HEK293 (cell line): ENCODE data around the gene TMEM79.
A peak's percentile ranks its signal among the peaks of the same experiment; 100 is the strongest.

ENCODE experiments used
- CTCF ChIA-PET: fragments of 350-600 bp; formaldehyde crosslinking; extraction: SDS; loops from one replicate; lab custom pipeline; 2021; ENCODE audit warnings: antibody characterized with exemption; lab: Yijun Ruan, JAX
- POLR2A ChIA-PET: fragments of 300-600 bp; formaldehyde crosslinking; extraction: SDS; loops from one replicate; lab custom pipeline; 2020; ENCODE audit warnings: antibody characterized with exemption, inconsistent platforms; lab: Yijun Ruan, JAX
- H3K27ac ChIP-seq: fragments of 200-500 bp; sonication (Bioruptor generic); 2 replicates; pipeline ENCODE4 v1.5.1; 2014; ENCODE audit warnings: low read depth, low read length, control low read depth, inconsistent platforms; ENCODE audit errors: extremely low read depth
- H3K36me3 ChIP-seq, 2 experiments: fragments of 200-500 bp in 1 of 2; sonication (Bioruptor generic) in 1 of 2; 1 replicate in 1 of 2; 2 replicates in 1 of 2; pipeline ENCODE4 v1.5.1; 2014 to 2017; ENCODE audit warnings: inconsistent platforms in 2 of 2, low read length in 2 of 2; ENCODE audit not compliant: control insufficient read depth in 2 of 2, insufficient read depth in 1 of 2
- H3K4me1 ChIP-seq: fragments of 200-500 bp; sonication (Bioruptor generic); 2 replicates; pipeline ENCODE4 v1.5.1; 2014; ENCODE audit warnings: mild to moderate bottlenecking, low read length, inconsistent platforms; ENCODE audit not compliant: control insufficient read depth, insufficient read depth
- H3K4me3 ChIP-seq: 2 replicates; pipeline ENCODE4 v1.5.1; 2011; ENCODE audit warnings: low read depth, mild to moderate bottlenecking, control low read depth, low read length, moderate library complexity
- H3K9me3 ChIP-seq: fragments of 200-500 bp; sonication (Bioruptor generic); 2 replicates; pipeline ENCODE4 v1.5.1; 2014; ENCODE audit warnings: low read depth, low read length, inconsistent platforms; ENCODE audit not compliant: control insufficient read depth, insufficient read depth
- EGR2 ChIP-seq: fragments of 450-650 bp; formaldehyde crosslinking; IDR thresholded peaks from 2 replicates; pipeline ENCODE4 v1.5.1; 2016; ENCODE audit warnings: low read depth, missing biosample characterization, missing genetic modification characterization
- FEZF1 ChIP-seq: fragments of 450-650 bp; formaldehyde crosslinking; IDR thresholded peaks from 2 replicates; pipeline ENCODE4 v1.5.1; 2016; ENCODE audit warnings: missing biosample characterization, missing genetic modification characterization
- GLIS1 ChIP-seq: fragments of 450-650 bp; formaldehyde crosslinking; IDR thresholded peaks from 2 replicates; pipeline ENCODE4 v1.5.1; 2016; ENCODE audit warnings: missing biosample characterization, missing genetic modification characterization
- GLIS2 ChIP-seq: fragments of 450-650 bp; formaldehyde crosslinking; IDR thresholded peaks from 2 replicates; pipeline ENCODE4 v1.5.1; 2016; ENCODE audit warnings: missing biosample characterization, missing genetic modification characterization
- HOXA7 ChIP-seq: sonication (generic); formaldehyde crosslinking; IDR thresholded peaks from 2 replicates; pipeline ENCODE4 v1.8.1; 2022; ENCODE audit warnings: missing genetic modification reagents, borderline replicate concordance
- KLF1 ChIP-seq: fragments of 450-650 bp; formaldehyde crosslinking; IDR thresholded peaks from 2 replicates; pipeline ENCODE4 v1.5.1; 2016; ENCODE audit warnings: missing biosample characterization, missing genetic modification characterization
- KLF7 ChIP-seq: fragments of 450-650 bp; formaldehyde crosslinking; IDR thresholded peaks from 2 replicates; pipeline ENCODE4 v1.5.1; 2016; ENCODE audit warnings: missing biosample characterization, missing genetic modification characterization, borderline replicate concordance
- KLF9 ChIP-seq: fragments of 450-650 bp; formaldehyde crosslinking; IDR thresholded peaks from 2 replicates; pipeline ENCODE4 v1.5.1; 2016; ENCODE audit warnings: missing biosample characterization, missing genetic modification characterization, low read depth
- PRDM4 ChIP-seq: fragments of 450-650 bp; formaldehyde crosslinking; IDR thresholded peaks from 2 replicates; pipeline ENCODE4 v1.5.1; 2017; ENCODE audit warnings: missing biosample characterization, missing genetic modification characterization
- ZBTB1 ChIP-seq: fragments of 450-650 bp; formaldehyde crosslinking; IDR thresholded peaks from 2 replicates; pipeline ENCODE4 v1.5.1; 2016; ENCODE audit warnings: missing biosample characterization, missing genetic modification characterization
- ZBTB17 ChIP-seq: fragments of 450-650 bp; formaldehyde crosslinking; IDR thresholded peaks from 2 replicates; pipeline ENCODE4 v1.5.1; 2016; ENCODE audit warnings: missing biosample characterization, missing genetic modification characterization
- ZBTB6 ChIP-seq: fragments of 450-650 bp; formaldehyde crosslinking; IDR thresholded peaks from 2 replicates; pipeline ENCODE4 v1.5.1; 2017; ENCODE audit warnings: missing biosample characterization, missing genetic modification characterization
- ZEB2 ChIP-seq: fragments of 450-650 bp; formaldehyde crosslinking; IDR thresholded peaks from 2 replicates; pipeline ENCODE4 v1.5.1; 2016; ENCODE audit warnings: missing biosample characterization, missing genetic modification characterization
- ZFHX2 ChIP-seq: fragments of 450-650 bp; formaldehyde crosslinking; conservative IDR thresholded peaks from 2 replicates; pipeline ENCODE4 v1.5.1; 2016; ENCODE audit warnings: missing biosample characterization, missing genetic modification characterization
- ZFP37 ChIP-seq: fragments of 450-650 bp; formaldehyde crosslinking; IDR thresholded peaks from 2 replicates; pipeline ENCODE4 v1.5.1; 2016; ENCODE audit warnings: missing biosample characterization, missing genetic modification characterization
- ZNF175 ChIP-seq: fragments of 450-650 bp; formaldehyde crosslinking; IDR thresholded peaks from 2 replicates; pipeline ENCODE4 v1.5.1; 2016; ENCODE audit warnings: missing biosample characterization, missing genetic modification characterization
- ZNF404 ChIP-seq: fragments of 450-650 bp; formaldehyde crosslinking; IDR thresholded peaks from 2 replicates; pipeline ENCODE4 v1.5.1; 2017; ENCODE audit warnings: missing biosample characterization, missing genetic modification characterization
- ZNF510 ChIP-seq: fragments of 450-650 bp; formaldehyde crosslinking; IDR thresholded peaks from 2 replicates; pipeline ENCODE4 v1.5.1; 2018; ENCODE audit warnings: mild to moderate bottlenecking, missing genetic modification characterization, missing biosample characterization; ENCODE audit not compliant: insufficient replicate concordance
- ZNF600 ChIP-seq: fragments of 450-650 bp; formaldehyde crosslinking; IDR thresholded peaks from 2 replicates; pipeline ENCODE4 v1.5.1; 2016; ENCODE audit warnings: missing biosample characterization, missing genetic modification characterization
- ZNF660 ChIP-seq: fragments of 450-650 bp; IDR thresholded peaks from 2 replicates; pipeline ENCODE4 v1.5.1; 2018; ENCODE audit warnings: missing biosample characterization, mild to moderate bottlenecking, missing genetic modification characterization
- ZNF785 ChIP-seq: fragments of 450-650 bp; formaldehyde crosslinking; IDR thresholded peaks from 2 replicates; pipeline ENCODE4 v1.5.1; 2016; ENCODE audit warnings: missing biosample characterization, missing genetic modification characterization
- TF ChIP-seq, protein P1 (sequence below): fragments of 450-650 bp; formaldehyde crosslinking; IDR thresholded peaks from 2 replicates; pipeline ENCODE4 v1.5.1; 2016; ENCODE audit warnings: missing biosample characterization, missing genetic modification characterization
- TF ChIP-seq, protein P2 (sequence below): fragments of 450-650 bp; formaldehyde crosslinking; IDR thresholded peaks from 2 replicates; pipeline ENCODE4 v1.5.1; 2016; ENCODE audit warnings: missing biosample characterization, missing genetic modification characterization
- TF ChIP-seq, protein P3 (sequence below): fragments of 450-650 bp; formaldehyde crosslinking; IDR thresholded peaks from 2 replicates; pipeline ENCODE4 v1.5.1; 2016; ENCODE audit warnings: missing biosample characterization, missing genetic modification characterization

Gene TMEM79

DNA sequence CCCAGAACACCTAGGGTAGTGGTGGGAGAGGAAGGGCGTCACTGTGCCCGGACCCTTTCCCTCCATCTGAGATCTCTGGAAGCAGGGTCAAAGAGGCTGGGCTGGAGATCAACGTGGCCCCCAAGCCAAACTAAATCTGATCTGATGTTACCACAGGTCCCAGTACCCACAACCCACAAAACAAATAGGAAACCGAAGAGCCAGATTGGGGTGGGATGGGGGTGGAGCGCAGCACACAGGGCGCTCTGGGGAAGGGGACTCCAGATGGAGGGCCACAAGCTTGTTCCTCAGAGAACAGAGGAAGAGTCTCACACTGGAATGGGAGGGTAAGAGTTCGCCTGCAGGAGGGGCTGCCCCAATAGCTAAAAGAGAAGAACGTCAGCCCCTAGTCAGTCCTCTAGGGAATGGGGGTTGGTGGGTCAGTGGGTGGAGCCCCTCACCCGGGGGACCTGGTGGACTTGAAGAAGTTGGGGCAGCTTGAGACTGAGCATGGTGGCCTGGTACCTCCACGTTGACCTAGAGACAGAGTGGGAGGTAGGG lies 37.8 kb upstream of the TMEM79 start (continued):
- TF ChIP-seq HOXA7 (CRISPR knock-in tag) (no peak), GLIS2 (tag by site-specific recombination) (0 out of 2 replicates have a peak, but pooled peaks have one; percentile 50), FEZF1 (tag by site-specific recombination) (no peak), ZNF660 (no peak), ZNF175 (tag by site-specific recombination) (no peak), ZNF785 (tag by site-specific recombination) (no peak), PRDM4 (no peak), ZBTB1 (tag by site-specific recombination) (no peak)
- TF ChIP-seq, protein P1, sequence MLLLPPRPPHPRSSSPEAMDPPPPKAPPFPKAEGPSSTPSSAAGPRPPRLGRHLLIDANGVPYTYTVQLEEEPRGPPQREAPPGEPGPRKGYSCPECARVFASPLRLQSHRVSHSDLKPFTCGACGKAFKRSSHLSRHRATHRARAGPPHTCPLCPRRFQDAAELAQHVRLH, result no peak
- TF ChIP-seq, protein P2, sequence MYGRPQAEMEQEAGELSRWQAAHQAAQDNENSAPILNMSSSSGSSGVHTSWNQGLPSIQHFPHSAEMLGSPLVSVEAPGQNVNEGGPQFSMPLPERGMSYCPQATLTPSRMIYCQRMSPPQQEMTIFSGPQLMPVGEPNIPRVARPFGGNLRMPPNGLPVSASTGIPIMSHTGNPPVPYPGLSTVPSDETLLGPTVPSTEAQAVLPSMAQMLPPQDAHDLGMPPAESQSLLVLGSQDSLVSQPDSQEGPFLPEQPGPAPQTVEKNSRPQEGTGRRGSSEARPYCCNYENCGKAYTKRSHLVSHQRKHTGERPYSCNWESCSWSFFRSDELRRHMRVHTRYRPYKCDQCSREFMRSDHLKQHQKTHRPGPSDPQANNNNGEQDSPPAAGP (tag by site-specific recombination), result 0 out of 2 replicates have a peak, but pooled peaks have one; percentile 20

- Histone ChIP-seq H3K4me1 (no peaks in the 10 kb centered on the region), H3K9me3 (no peaks in the 10 kb centered on the region), H3K4me3 (no peak overlapping the region), H3K27ac (no peak overlapping the region), H3K36me3 (peaks cover 0 to 39% of the 10 kb centered on the region in 2 experiments; a peak in 1 of 3 replicates)
- POLR2A ChIA-PET, result interaction anchor here (0.8 kb wide), 1 partner anchor 34 kb away, joined by 5 read pairs; the partner anchor contains the start of gene PMF1
- 0 out of 2 replicates have a peak, but pooled peaks have one; percentile 56 for TF ChIP-seq KLF7
- TF ChIP-seq EGR2 (tag by site-specific recombination), result 0 out of 2 replicates have a peak, but pooled peaks have one; percentile 23
- peak; percentile 28; the same call in 1 of the 2 replicates for TF ChIP-seq KLF9 (tag by site-specific recombination)
- TF ChIP-seq, protein P3, sequence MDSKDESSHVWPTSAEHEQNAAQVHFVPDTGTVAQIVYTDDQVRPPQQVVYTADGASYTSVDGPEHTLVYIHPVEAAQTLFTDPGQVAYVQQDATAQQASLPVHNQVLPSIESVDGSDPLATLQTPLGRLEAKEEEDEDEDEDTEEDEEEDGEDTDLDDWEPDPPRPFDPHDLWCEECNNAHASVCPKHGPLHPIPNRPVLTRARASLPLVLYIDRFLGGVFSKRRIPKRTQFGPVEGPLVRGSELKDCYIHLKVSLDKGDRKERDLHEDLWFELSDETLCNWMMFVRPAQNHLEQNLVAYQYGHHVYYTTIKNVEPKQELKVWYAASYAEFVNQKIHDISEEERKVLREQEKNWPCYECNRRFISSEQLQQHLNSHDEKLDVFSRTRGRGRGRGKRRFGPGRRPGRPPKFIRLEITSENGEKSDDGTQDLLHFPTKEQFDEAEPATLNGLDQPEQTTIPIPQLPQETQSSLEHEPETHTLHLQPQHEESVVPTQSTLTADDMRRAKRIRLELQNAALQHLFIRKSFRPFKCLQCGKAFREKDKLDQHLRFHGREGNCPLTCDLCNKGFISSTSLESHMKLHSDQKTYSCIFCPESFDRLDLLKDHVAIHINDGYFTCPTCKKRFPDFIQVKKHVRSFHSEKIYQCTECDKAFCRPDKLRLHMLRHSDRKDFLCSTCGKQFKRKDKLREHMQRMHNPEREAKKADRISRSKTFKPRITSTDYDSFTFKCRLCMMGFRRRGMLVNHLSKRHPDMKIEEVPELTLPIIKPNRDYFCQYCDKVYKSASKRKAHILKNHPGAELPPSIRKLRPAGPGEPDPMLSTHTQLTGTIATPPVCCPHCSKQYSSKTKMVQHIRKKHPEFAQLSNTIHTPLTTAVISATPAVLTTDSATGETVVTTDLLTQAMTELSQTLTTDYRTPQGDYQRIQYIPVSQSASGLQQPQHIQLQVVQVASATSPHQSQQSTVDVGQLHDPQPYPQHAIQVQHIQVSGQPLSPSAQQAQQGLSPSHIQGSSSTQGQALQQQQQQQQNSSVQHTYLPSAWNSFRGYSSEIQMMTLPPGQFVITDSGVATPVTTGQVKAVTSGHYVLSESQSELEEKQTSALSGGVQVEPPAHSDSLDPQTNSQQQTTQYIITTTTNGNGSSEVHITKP, result 0 out of 2 replicates have a peak, but pooled peaks have one; percentile 10
- no peak for TF ChIP-seq ZBTB6
- peak; percentile 20 for TF ChIP-seq GLIS1 (tag by site-specific recombination)
- TF ChIP-seq KLF1, result peak; percentile 79
- peak; percentile 26; the same call in 1 of the 2 replicates for TF ChIP-seq ZEB2
- TF ChIP-seq ZBTB17 (tag by site-specific recombination), result peak; percentile 25; the same call in 1 of the 2 replicates
- no peak for TF ChIP-seq ZNF510 (tag by site-specific recombination)
- peak; percentile 52 for TF ChIP-seq ZFHX2
- TF ChIP-seq ZFP37, result no peak
- TF ChIP-seq, protein P2 (tag by site-specific recombination), result 0 out of 2 replicates have a peak, but pooled peaks have one; percentile 1
- peak; percentile 86 for TF ChIP-seq ZNF600
- no peak for TF ChIP-seq ZNF404 (tag by site-specific recombination)
- CTCF ChIA-PET, result interaction anchor here (0.6 kb wide), 1 partner anchor 36 kb away, joined by 4 read pairs; the partner anchor contains the start of gene SMG5
These were observed 37.2 kb upstream of the TMEM79 start for GRCh38 chr1:156246781-156247459.
